Lung microvascular endothelial cell (primary cell): Measurements from ENCODE around the gene KRT3. TPM values are rescaled to one million over a fixed set of nuclear protein-coding genes. Genes with fewer than 3 reads are reported as not detected.
"Not testable (repeated sequence)": the region's sequence is repeated elsewhere in the genome, so short reads cannot be mapped to it uniquely, and the experiment has no call there.

Experiments used
- DNase-seq, 2 donors: peaks; one replicate each; pipeline versions ENCODE4 v3.0.0 to v3.0.0-alpha.2; 2010; ENCODE audit warnings: low read depth in 2 of 2
- total RNA-seq: library from RNA; depleted of rRNA; stranded (reverse); fragments of >200 nt; gene quantifications from 2 replicates; pipeline ENCODE4 v1.2.1, GENCODE V29; 2014

The KRT3 gene
- total RNA-seq, 1 donor from 2014 or later: not detected

GRCh38 chr12:52798671-52799504, 3.0 kb upstream of the KRT3 start:
- DNase-seq: no peak

GRCh38 chr12:52798003-52798670, 2.2 kb upstream of the KRT3 start:
- DNase-seq: no peak

GRCh38 chr12:52797529-52797894, 1.6 kb upstream of the KRT3 start:
- no peak for DNase-seq

GRCh38 chr12:52796839-52797528, 1.1 kb upstream of the KRT3 start:
- DNase-seq: no peak

GRCh38 chr12:52796429-52796794, 495 bp upstream of the KRT3 start:
- no peak for DNase-seq

- not testable (repeated sequence) for DNase-seq
Measured at GRCh38 chr12:52795332-52795674, 614 bp downstream of the KRT3 start.

GRCh38 chr12:52794479-52795331, 1.2 kb downstream of the KRT3 start:
- no peak for DNase-seq

- no peak for DNase-seq
Measured at GRCh38 chr12:52792185-52793029, 3.5 kb downstream of the KRT3 start.

- DNase-seq: no peak
Measured at GRCh38 chr12:52791271-52792184, 4.4 kb downstream of the KRT3 start.

GRCh38 chr12:52790427-52791270, 5.3 kb downstream of the KRT3 start:
- no peak for DNase-seq

- no peak for DNase-seq
Measured at GRCh38 chr12:52789637-52790426, 6.1 kb downstream of the KRT3 start.

GRCh38 chr12:52788876-52789636, 6.9 kb downstream of the KRT3 start:
- DNase-seq: no peak

- DNase-seq: no peak
Measured at GRCh38 chr12:52788192-52788875, 7.6 kb downstream of the KRT3 start.

- DNase-seq: no peak
Measured at GRCh38 chr12:52787324-52788191, 8.4 kb downstream of the KRT3 start.

GRCh38 chr12:52784909-52785308, 11.0 kb downstream of the KRT3 start:
- no peak for DNase-seq
